HEK293 (cell line): ENCODE data around the gene BCL2.

Experiments used
- CTCF ChIA-PET: fragments of 350-600 bp; formaldehyde crosslinking; extraction: SDS; loops from one replicate; lab custom pipeline; 2021; ENCODE audit warnings: antibody characterized with exemption; lab: Yijun Ruan, JAX
- POLR2A ChIA-PET: fragments of 300-600 bp; formaldehyde crosslinking; extraction: SDS; loops from one replicate; lab custom pipeline; 2020; ENCODE audit warnings: antibody characterized with exemption, inconsistent platforms; lab: Yijun Ruan, JAX
- H3K27ac ChIP-seq: fragments of 200-500 bp; sonication (Bioruptor generic); 2 replicates; pipeline ENCODE4 v1.5.1; 2014; ENCODE audit warnings: low read depth, low read length, control low read depth, inconsistent platforms; ENCODE audit errors: extremely low read depth
- H3K36me3 ChIP-seq, 2 experiments: fragments of 200-500 bp in 1 of 2; sonication (Bioruptor generic) in 1 of 2; 1 replicate in 1 of 2; 2 replicates in 1 of 2; pipeline ENCODE4 v1.5.1; 2014 to 2017; ENCODE audit warnings: inconsistent platforms in 2 of 2, low read length in 2 of 2; ENCODE audit not compliant: control insufficient read depth in 2 of 2, insufficient read depth in 1 of 2
- H3K4me1 ChIP-seq: fragments of 200-500 bp; sonication (Bioruptor generic); 2 replicates; pipeline ENCODE4 v1.5.1; 2014; ENCODE audit warnings: mild to moderate bottlenecking, low read length, inconsistent platforms; ENCODE audit not compliant: control insufficient read depth, insufficient read depth
- H3K4me3 ChIP-seq: 2 replicates; pipeline ENCODE4 v1.5.1; 2011; ENCODE audit warnings: low read depth, mild to moderate bottlenecking, control low read depth, low read length, moderate library complexity
- H3K9me3 ChIP-seq: fragments of 200-500 bp; sonication (Bioruptor generic); 2 replicates; pipeline ENCODE4 v1.5.1; 2014; ENCODE audit warnings: low read depth, low read length, inconsistent platforms; ENCODE audit not compliant: control insufficient read depth, insufficient read depth
- HOXD13 ChIP-seq: sonication (generic); formaldehyde crosslinking; IDR thresholded peaks from 2 replicates; pipeline ENCODE4 v1.8.0; 2022; ENCODE audit warnings: missing genetic modification reagents, borderline replicate concordance
- MZF1 ChIP-seq: fragments of 450-650 bp; formaldehyde crosslinking; IDR thresholded peaks from 2 replicates; pipeline ENCODE4 v1.5.1; 2017; ENCODE audit warnings: missing biosample characterization, missing genetic modification characterization, borderline replicate concordance
- PRDM6 ChIP-seq: fragments of 450-650 bp; formaldehyde crosslinking; IDR thresholded peaks from 2 replicates; pipeline ENCODE4 v1.5.1; 2017; ENCODE audit warnings: missing biosample characterization, missing genetic modification characterization
- ZBTB48 ChIP-seq: fragments of 450-650 bp; formaldehyde crosslinking; IDR thresholded peaks from 2 replicates; pipeline ENCODE4 v1.5.1; 2016; ENCODE audit warnings: missing biosample characterization, missing genetic modification characterization
- ZBTB7A ChIP-seq: fragments of 450-650 bp; formaldehyde crosslinking; IDR thresholded peaks from 2 replicates; pipeline ENCODE4 v1.5.1; 2016; ENCODE audit warnings: low read depth, missing biosample characterization, missing genetic modification characterization
- ZFP3 ChIP-seq: fragments of 450-650 bp; formaldehyde crosslinking; IDR thresholded peaks from 2 replicates; pipeline ENCODE4 v1.5.1; 2016; ENCODE audit warnings: low read depth, missing biosample characterization, missing genetic modification characterization
- ZNF175 ChIP-seq: fragments of 450-650 bp; formaldehyde crosslinking; IDR thresholded peaks from 2 replicates; pipeline ENCODE4 v1.5.1; 2016; ENCODE audit warnings: missing biosample characterization, missing genetic modification characterization
- ZNF274 ChIP-seq, 2 experiments: fragments of 200-500 bp in 1 of 2; fragments of 450-650 bp in 1 of 2; sonication (Bioruptor generic) in 1 of 2; formaldehyde crosslinking in 1 of 2; IDR thresholded peaks; 2 replicates each; pipeline versions ENCODE4 v1.5.1 to v1.6.1; 2014 to 2016; ENCODE audit warnings: borderline replicate concordance in 1 of 2, inconsistent platforms in 1 of 2, low read length in 1 of 2, missing biosample characterization in 1 of 2, missing genetic modification characterization in 1 of 2
- ZNF366 ChIP-seq: fragments of 450-650 bp; formaldehyde crosslinking; conservative IDR thresholded peaks from 2 replicates; pipeline ENCODE4 v1.5.1; 2016; ENCODE audit warnings: missing biosample characterization, missing genetic modification characterization
- ZNF426 ChIP-seq: fragments of 450-650 bp; formaldehyde crosslinking; IDR thresholded peaks from 2 replicates; pipeline ENCODE4 v1.5.1; 2017; ENCODE audit warnings: missing biosample characterization, missing genetic modification characterization, mild to moderate bottlenecking, inconsistent platforms, moderate library complexity
- ZNF433 ChIP-seq: fragments of 450-650 bp; formaldehyde crosslinking; IDR thresholded peaks from 2 replicates; pipeline ENCODE4 v1.5.1; 2016; ENCODE audit warnings: missing biosample characterization, missing genetic modification characterization, low read depth
- ZNF530 ChIP-seq: fragments of 450-650 bp; formaldehyde crosslinking; IDR thresholded peaks from 2 replicates; pipeline ENCODE4 v1.5.1; 2016; ENCODE audit warnings: low read depth, missing biosample characterization, missing genetic modification characterization
- ZNF596 ChIP-seq: fragments of 450-650 bp; IDR thresholded peaks from 2 replicates; pipeline ENCODE4 v1.5.0; 2018; ENCODE audit warnings: missing biosample characterization, mild to moderate bottlenecking, missing genetic modification characterization, moderate library complexity
- ZNF785 ChIP-seq: fragments of 450-650 bp; formaldehyde crosslinking; IDR thresholded peaks from 2 replicates; pipeline ENCODE4 v1.5.1; 2016; ENCODE audit warnings: missing biosample characterization, missing genetic modification characterization
- ZNF843 ChIP-seq: fragments of 450-650 bp; formaldehyde crosslinking; IDR thresholded peaks from 2 replicates; pipeline ENCODE4 v1.5.1; 2016; ENCODE audit warnings: missing biosample characterization, missing genetic modification characterization
- TF ChIP-seq, protein P1 (sequence below): fragments of 450-650 bp; formaldehyde crosslinking; IDR thresholded peaks from 2 replicates; pipeline ENCODE4 v1.5.1; 2016; ENCODE audit warnings: missing biosample characterization, missing genetic modification characterization
- TF ChIP-seq, protein P2 (sequence below): fragments of 450-650 bp; formaldehyde crosslinking; IDR thresholded peaks from 2 replicates; pipeline ENCODE4 v1.5.1; 2016; ENCODE audit warnings: missing biosample characterization, missing genetic modification characterization, low read depth
- TF ChIP-seq, protein P3 (sequence below): fragments of 450-650 bp; formaldehyde crosslinking; IDR thresholded peaks from 2 replicates; pipeline ENCODE4 v1.5.1; 2016; ENCODE audit warnings: missing biosample characterization, missing genetic modification characterization
- TF ChIP-seq, protein P4 (sequence below): fragments of 450-650 bp; IDR thresholded peaks from 2 replicates; pipeline ENCODE4 v1.5.1; 2018; ENCODE audit warnings: missing biosample characterization, missing genetic modification characterization
- TF ChIP-seq, protein P5 (sequence below): fragments of 450-650 bp; formaldehyde crosslinking; IDR thresholded peaks from 2 replicates; pipeline ENCODE4 v1.5.1; 2016; ENCODE audit warnings: missing biosample characterization, missing genetic modification characterization

BCL2 gene

DNA sequence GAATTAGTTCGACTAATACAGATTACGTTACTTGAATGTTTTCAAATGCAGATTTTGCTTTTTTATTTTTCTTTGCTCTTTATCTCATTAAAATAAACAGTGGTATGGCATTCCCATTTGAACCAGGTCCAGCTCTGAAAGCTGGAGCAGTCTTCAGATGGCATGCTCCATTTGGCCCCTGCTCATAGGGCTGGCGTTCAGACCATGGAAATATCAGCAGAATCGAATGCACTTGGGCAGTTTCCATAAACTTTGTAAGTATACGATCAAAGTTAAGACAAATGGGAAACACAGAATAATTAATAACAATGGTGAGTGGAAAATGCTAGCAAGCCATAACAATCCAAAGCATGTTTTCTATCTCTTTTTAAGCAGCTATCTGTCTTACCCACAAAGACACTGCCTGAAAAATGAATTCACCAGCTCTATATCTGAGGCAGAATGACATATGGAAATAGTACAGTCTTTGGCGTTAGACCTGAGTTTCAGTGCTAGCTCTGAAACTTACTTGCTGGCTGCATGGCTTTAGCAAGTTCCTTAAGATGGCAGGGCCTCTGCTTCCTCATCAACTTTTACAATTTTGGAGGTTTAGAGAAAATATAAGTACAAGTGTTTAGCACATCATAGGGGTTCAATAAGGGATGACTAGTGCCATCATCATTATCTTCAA is 131.6 kb downstream of the BCL2 start:
- peaks cover 48% of the 10 kb centered on the region for H3K4me1 ChIP-seq
- ChIA-PET POLR2A (no interaction called here), CTCF (interaction anchor here (0.6 to 2.8 kb wide), 2 partner anchors 20 to 130 kb away, joined by 3 to 7 read pairs; no protein-coding TSS in a partner anchor)
- TF ChIP-seq, protein P1, sequence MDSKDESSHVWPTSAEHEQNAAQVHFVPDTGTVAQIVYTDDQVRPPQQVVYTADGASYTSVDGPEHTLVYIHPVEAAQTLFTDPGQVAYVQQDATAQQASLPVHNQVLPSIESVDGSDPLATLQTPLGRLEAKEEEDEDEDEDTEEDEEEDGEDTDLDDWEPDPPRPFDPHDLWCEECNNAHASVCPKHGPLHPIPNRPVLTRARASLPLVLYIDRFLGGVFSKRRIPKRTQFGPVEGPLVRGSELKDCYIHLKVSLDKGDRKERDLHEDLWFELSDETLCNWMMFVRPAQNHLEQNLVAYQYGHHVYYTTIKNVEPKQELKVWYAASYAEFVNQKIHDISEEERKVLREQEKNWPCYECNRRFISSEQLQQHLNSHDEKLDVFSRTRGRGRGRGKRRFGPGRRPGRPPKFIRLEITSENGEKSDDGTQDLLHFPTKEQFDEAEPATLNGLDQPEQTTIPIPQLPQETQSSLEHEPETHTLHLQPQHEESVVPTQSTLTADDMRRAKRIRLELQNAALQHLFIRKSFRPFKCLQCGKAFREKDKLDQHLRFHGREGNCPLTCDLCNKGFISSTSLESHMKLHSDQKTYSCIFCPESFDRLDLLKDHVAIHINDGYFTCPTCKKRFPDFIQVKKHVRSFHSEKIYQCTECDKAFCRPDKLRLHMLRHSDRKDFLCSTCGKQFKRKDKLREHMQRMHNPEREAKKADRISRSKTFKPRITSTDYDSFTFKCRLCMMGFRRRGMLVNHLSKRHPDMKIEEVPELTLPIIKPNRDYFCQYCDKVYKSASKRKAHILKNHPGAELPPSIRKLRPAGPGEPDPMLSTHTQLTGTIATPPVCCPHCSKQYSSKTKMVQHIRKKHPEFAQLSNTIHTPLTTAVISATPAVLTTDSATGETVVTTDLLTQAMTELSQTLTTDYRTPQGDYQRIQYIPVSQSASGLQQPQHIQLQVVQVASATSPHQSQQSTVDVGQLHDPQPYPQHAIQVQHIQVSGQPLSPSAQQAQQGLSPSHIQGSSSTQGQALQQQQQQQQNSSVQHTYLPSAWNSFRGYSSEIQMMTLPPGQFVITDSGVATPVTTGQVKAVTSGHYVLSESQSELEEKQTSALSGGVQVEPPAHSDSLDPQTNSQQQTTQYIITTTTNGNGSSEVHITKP (tag by site-specific recombination) = peak; percentile 79
- TF ChIP-seq ZNF596 = no peak
- no peak overlapping the region for H3K4me3 ChIP-seq
- H3K36me3 ChIP-seq = no peaks in the 10 kb centered on the region
- no peaks in the 10 kb centered on the region for H3K9me3 ChIP-seq
- no peak overlapping the region; the same call in 1 of the 2 replicates for H3K27ac ChIP-seq

DNA sequence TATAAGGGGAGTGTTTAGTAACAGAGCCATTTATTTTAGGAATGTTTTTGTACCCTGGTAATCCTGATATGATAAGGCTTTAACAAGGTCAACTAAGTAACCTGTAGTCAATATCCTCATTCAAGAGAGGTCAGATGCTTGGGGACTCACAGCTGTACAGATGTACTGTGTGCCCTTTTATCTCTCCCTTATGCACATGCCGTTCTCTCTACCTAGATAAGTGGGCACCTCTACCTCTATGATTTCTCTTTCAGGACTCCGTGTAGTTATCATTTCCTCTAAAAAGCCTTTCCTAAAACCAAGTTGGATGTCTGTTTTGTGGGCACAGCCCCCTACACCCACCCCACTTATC is 132.4 kb downstream of the BCL2 start:
- Histone ChIP-seq H3K4me3 (no peak overlapping the region), H3K36me3 (no peaks in the 10 kb centered on the region), H3K4me1 (peaks cover 52% of the 10 kb centered on the region), H3K27ac (no peak overlapping the region; the same call in 1 of the 2 replicates), H3K9me3 (no peaks in the 10 kb centered on the region)
- POLR2A ChIA-PET = no interaction called here
- TF ChIP-seq ZNF433 = no peak
- TF ChIP-seq, protein P2, sequence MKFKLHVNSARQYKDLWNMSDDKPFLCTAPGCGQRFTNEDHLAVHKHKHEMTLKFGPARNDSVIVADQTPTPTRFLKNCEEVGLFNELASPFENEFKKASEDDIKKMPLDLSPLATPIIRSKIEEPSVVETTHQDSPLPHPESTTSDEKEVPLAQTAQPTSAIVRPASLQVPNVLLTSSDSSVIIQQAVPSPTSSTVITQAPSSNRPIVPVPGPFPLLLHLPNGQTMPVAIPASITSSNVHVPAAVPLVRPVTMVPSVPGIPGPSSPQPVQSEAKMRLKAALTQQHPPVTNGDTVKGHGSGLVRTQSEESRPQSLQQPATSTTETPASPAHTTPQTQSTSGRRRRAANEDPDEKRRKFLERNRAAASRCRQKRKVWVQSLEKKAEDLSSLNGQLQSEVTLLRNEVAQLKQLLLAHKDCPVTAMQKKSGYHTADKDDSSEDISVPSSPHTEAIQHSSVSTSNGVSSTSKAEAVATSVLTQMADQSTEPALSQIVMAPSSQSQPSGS (tag by site-specific recombination) = no peak
- TF ChIP-seq HOXD13 (CRISPR knock-in tag) = no peak
- no peak for TF ChIP-seq ZNF843 (tag by site-specific recombination)
- no peak for TF ChIP-seq ZNF785 (tag by site-specific recombination)
- TF ChIP-seq, protein P3, sequence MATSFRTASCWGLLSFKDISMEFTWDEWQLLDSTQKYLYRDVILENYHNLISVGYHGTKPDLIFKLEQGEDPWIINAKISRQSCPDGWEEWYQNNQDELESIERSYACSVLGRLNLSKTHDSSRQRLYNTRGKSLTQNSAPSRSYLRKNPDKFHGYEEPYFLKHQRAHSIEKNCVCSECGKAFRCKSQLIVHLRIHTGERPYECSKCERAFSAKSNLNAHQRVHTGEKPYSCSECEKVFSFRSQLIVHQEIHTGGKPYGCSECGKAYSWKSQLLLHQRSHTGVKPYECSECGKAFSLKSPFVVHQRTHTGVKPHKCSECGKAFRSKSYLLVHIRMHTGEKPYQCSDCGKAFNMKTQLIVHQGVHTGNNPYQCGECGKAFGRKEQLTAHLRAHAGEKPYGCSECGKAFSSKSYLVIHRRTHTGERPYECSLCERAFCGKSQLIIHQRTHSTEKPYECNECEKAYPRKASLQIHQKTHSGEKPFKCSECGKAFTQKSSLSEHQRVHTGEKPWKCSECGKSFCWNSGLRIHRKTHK (tag by site-specific recombination) = no peak
- no peak for TF ChIP-seq PRDM6 (tag by site-specific recombination)
- TF ChIP-seq ZBTB48 (tag by site-specific recombination) = no peak
- no peak for TF ChIP-seq ZNF366 (tag by site-specific recombination)
- no peak for TF ChIP-seq ZNF426 (tag by site-specific recombination)
- TF ChIP-seq MZF1 (tag by site-specific recombination) = no peak
- TF ChIP-seq, protein P4, sequence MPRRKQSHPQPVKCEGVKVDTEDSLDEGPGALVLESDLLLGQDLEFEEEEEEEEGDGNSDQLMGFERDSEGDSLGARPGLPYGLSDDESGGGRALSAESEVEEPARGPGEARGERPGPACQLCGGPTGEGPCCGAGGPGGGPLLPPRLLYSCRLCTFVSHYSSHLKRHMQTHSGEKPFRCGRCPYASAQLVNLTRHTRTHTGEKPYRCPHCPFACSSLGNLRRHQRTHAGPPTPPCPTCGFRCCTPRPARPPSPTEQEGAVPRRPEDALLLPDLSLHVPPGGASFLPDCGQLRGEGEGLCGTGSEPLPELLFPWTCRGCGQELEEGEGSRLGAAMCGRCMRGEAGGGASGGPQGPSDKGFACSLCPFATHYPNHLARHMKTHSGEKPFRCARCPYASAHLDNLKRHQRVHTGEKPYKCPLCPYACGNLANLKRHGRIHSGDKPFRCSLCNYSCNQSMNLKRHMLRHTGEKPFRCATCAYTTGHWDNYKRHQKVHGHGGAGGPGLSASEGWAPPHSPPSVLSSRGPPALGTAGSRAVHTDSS (tag by site-specific recombination) = no peak
- TF ChIP-seq ZNF175 (tag by site-specific recombination) = no peak
- TF ChIP-seq ZFP3 (tag by site-specific recombination) = no peak
- TF ChIP-seq, protein P5, sequence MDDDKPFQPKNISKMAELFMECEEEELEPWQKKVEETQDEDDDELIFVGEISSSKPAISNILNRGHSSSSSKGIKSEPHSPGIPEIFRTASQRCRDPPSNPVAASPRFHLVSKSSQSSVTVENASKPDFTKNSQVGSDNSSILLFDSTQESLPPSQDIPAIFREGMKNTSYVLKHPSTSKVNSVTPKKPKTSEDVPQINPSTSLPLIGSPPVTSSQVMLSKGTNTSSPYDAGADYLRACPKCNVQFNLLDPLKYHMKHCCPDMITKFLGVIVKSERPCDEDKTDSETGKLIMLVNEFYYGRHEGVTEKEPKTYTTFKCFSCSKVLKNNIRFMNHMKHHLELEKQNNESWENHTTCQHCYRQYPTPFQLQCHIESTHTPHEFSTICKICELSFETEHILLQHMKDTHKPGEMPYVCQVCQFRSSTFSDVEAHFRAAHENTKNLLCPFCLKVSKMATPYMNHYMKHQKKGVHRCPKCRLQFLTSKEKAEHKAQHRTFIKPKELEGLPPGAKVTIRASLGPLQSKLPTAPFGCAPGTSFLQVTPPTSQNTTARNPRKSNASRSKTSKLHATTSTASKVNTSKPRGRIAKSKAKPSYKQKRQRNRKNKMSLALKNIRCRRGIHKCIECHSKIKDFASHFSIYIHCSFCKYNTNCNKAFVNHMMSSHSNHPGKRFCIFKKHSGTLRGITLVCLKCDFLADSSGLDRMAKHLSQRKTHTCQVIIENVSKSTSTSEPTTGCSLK (tag by site-specific recombination) = no peak
- no peak for TF ChIP-seq ZBTB7A (tag by site-specific recombination)
- no peak for TF ChIP-seq ZNF274 (IDR thresholded peaks at IDR 0.05; ENCODE audit: low read length)
- no peak for TF ChIP-seq ZNF274 (tag by site-specific recombination; IDR thresholded peaks at IDR 0.05; ENCODE audit: borderline replicate concordance)
- no peak for TF ChIP-seq ZNF530
- CTCF ChIA-PET = interaction anchor here (2.8 kb wide), 1 partner anchor 131 kb away, joined by 7 read pairs; no protein-coding TSS in a partner anchor
